ENCODE data around the gene RBM33. TPM values are rescaled to one million over a fixed set of nuclear protein-coding genes. Genes with fewer than 3 reads are reported as not detected.
A peak's percentile ranks its signal among the peaks of the same experiment; 100 is the strongest.

The RBM33 gene
- total and polyA plus RNA-seq, 9 of the 15 experiments (the other 6 are each of a cell fraction or from before 2014, with no cell fraction given): 4.4 to 80.7 (median 27.3) TPM

DNA sequence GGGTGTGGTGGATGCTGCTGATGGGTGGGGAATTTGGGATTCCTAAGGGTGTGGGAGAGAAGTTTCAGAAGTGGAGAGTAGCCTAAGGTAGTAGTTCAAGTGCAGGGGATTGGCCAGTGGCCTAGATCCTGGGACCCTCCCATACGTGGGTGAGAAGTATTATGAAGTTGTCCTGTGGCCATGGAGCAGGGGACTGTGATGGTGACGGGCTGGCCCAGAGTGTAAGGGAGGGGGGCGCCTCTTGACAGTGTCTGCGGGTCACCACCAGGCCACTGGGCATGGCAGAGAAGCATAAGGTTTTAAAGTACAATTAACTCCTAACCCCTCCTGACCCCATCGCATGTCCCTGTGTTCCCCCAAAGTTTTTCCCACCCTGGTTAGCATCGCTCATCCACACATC, 70.2 kb downstream of the RBM33 start:
- Histone ChIP-seq H3K4me3 (no peak overlapping the region), H3K4me2 (ENCODE audit: insufficient read depth, low read length) (no peak overlapping the region), H2AFZ (ENCODE audit: low read depth, low read length) (no peak overlapping the region), H3K36me3 (ENCODE audit: control insufficient read depth, insufficient read depth, low read length) (peaks cover 99% of the 10 kb centered on the region), H3K9ac (ENCODE audit: insufficient read depth in 1 of 2, low read depth in 2 of 2, low read length in 2 of 2) (no peak overlapping the region), H3K4me1 (replicated peaks in 1 of 2; ENCODE audit: control insufficient read depth in 2 of 2, insufficient read depth in 2 of 2, low read length in 2 of 2) (peaks cover 7 to 8% of the 10 kb centered on the region in 2 experiments; a peak in 4 of 5 replicates), H4K20me1 (replicated peaks; ENCODE audit: control insufficient read depth, insufficient read depth, low read length) (peaks cover 28% of the 10 kb centered on the region), H3K9me1 (ENCODE audit: control insufficient read depth, insufficient read depth, low read length) (peaks cover 3% of the 10 kb centered on the region), H3K27ac (ENCODE audit: extremely low read depth, low read depth, low read length) (no peak overlapping the region), H3K9me3 (replicated peaks; ENCODE audit: control insufficient read depth, insufficient read depth, low read depth, low read length) (no peaks in the 10 kb centered on the region), H3K79me2 (ENCODE audit: control insufficient read depth, insufficient read depth, low read length) (peaks cover 66% of the 10 kb centered on the region), H3K27me3 (ENCODE audit: control insufficient read depth in 2 of 2, insufficient read depth in 2 of 2, low read length in 2 of 2) (no peaks in the 10 kb centered on the region)
- WGBS (ENCODE audit: insufficient coverage, low coverage, missing lambda C conversion rate): 78% methylated on average over 6 of the region's 6 CpGs
- no TSS peak for BruUV-seq (replicated peaks)
- ATAC-seq: peak; percentile 28; the same call in 2 of the 3 replicates
- ChIA-PET POLR2A (interaction anchor here (0.7 kb wide), 1 partner anchor 58 kb away, joined by 3 read pairs; no protein-coding TSS in a partner anchor), CTCF (ENCODE audit: low intra/inter-chr PET ratio) (no interaction called here)
- TF ChIP-seq DNMT1 (IDR thresholded peaks at IDR 0.05) (no peak), ADNP (tag; IDR thresholded peaks at IDR 0.05) (no peak), RBM22 (IDR thresholded peaks at IDR 0.05; ENCODE audit: low read depth, low read length, poor library complexity, severe bottlenecking) (peak; percentile 50), ILK (tag; IDR thresholded peaks at IDR 0.05; ENCODE audit: borderline replicate concordance, low read depth) (no peak)
- no peak for DNase-seq (ENCODE audit: extremely low read depth in 1 of 4, low spot score in 3 of 4)
- in situ Hi-C loops (cut with MboI) (no loop called here), intact Hi-C loops (cut with micrococcal nuclease) (no loop called here)
- no peak for FAIRE-seq

DNA sequence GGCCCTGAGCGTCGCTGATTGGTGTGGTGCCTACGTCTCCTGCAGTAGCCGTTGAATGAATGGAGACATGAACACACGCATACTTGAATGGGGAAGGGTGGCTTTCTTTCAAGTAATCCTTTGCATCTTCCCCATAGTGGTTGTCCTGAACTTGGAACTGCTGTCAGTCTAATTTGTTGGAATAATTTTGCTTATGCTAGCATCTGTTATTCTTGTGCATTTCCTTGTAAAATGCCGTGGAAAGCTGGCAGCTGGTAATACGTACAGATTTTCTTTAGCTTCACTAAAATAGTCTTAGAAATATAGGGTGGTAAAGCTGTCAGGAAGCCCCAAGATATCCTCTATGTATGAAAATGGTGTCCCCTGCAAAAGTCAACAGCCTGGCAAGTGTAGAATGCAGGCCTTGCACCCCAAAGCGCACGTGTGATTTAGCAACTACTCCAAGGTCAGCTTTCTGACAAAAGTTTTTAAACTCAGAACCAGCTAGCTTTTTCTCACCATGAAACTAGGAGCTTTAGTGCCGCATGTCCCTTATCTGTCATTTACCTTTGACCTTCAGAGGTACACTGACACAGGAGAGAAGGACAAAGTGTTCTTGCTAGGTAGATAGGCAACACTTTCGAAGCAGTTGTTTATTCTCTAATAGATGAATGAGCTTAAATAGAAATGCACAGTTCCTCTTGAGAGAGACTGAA, 70.8 kb downstream of the RBM33 start:
- no peak overlapping the region for H2AFZ ChIP-seq (ENCODE audit: low read depth, low read length)
- BruUV-seq (replicated peaks): no TSS peak
- FAIRE-seq (no peak), DNase-seq (ENCODE audit: extremely low read depth in 1 of 4, low spot score in 3 of 4) (no peak), ATAC-seq (no peak; the same call in 2 of the 3 replicates)
- CTCF ChIA-PET (ENCODE audit: low intra/inter-chr PET ratio): no interaction called here
- H3K9ac ChIP-seq (ENCODE audit: insufficient read depth in 1 of 2, low read depth in 2 of 2, low read length in 2 of 2): no peak overlapping the region
- H3K4me3 ChIP-seq: no peak overlapping the region
- peaks cover 70% of the 10 kb centered on the region for H3K79me2 ChIP-seq (ENCODE audit: control insufficient read depth, insufficient read depth, low read length)
- H3K9me1 ChIP-seq (ENCODE audit: control insufficient read depth, insufficient read depth, low read length): peaks cover 3% of the 10 kb centered on the region
- H3K27me3 ChIP-seq (ENCODE audit: control insufficient read depth in 2 of 2, insufficient read depth in 2 of 2, low read length in 2 of 2): no peaks in the 10 kb centered on the region
- in situ Hi-C loops (cut with MboI) (no loop called here), intact Hi-C loops (cut with micrococcal nuclease) (no loop called here)
- POLR2A ChIA-PET: no interaction called here
- H3K9me3 ChIP-seq (replicated peaks; ENCODE audit: control insufficient read depth, insufficient read depth, low read depth, low read length): no peaks in the 10 kb centered on the region
- WGBS (ENCODE audit: insufficient coverage, low coverage, missing lambda C conversion rate): 89% methylated on average over 11 of the region's 11 CpGs
- TF ChIP-seq NR2C1 (IDR thresholded peaks at IDR 0.05) (peak; percentile 50; the same call in 1 of the 2 replicates), NR2C1 (tag; IDR thresholded peaks at IDR 0.05) (0 out of 2 replicates have a peak, but pooled peaks have one; percentile 25), GATAD2A (IDR thresholded peaks at IDR 0.05) (no peak), RNF2 (IDR thresholded peaks at IDR 0.05) (no peak)
- no peak overlapping the region for H3K27ac ChIP-seq (ENCODE audit: extremely low read depth, low read depth, low read length)
- no peak overlapping the region for H3K4me2 ChIP-seq (ENCODE audit: insufficient read depth, low read length)
- H3K36me3 ChIP-seq (ENCODE audit: control insufficient read depth, insufficient read depth, low read length): peaks cover 99% of the 10 kb centered on the region
- H3K4me1 ChIP-seq (replicated peaks in 1 of 2; ENCODE audit: control insufficient read depth in 2 of 2, insufficient read depth in 2 of 2, low read length in 2 of 2): peaks cover 7 to 8% of the 10 kb centered on the region in 2 experiments; a peak in 4 of 5 replicates
- peaks cover 28% of the 10 kb centered on the region for H4K20me1 ChIP-seq (replicated peaks; ENCODE audit: control insufficient read depth, insufficient read depth, low read length)

Measured in K562 (cell line).